Activated T-helper 1 cell treated with anti-CD3 and anti-CD28 coated beads, Interleukin-12 subunit alpha, Interleukin-12 subunit beta, Interleukin-2, Interleukin-4 antibody, amounts not matched to agents 30 ng/mL and 10 ng/mL and 1 ng/mL, durations not matched to agents 14 hours and 24 hours and 36 hours (primary cell): ENCODE results near the gene SF1. TPM values are rescaled to one million over a fixed set of nuclear protein-coding genes. Genes with fewer than 3 reads are reported as not detected.
A peak's percentile ranks its signal among the peaks of the same experiment; 100 is the strongest.

Source experiments
- DNase-seq: peaks from one replicate; pipeline ENCODE4 v3.0.0; 2021; ENCODE audit warnings: low spot score
- H3K27ac Mint-ChIP-seq: one replicate; pipeline ENCODE4 v1.8.0; 2021; ENCODE audit warnings: mild to moderate bottlenecking, mixed read lengths
- H3K27me3 Mint-ChIP-seq: one replicate; pipeline ENCODE4 v1.8.0; 2022; ENCODE audit warnings: mild to moderate bottlenecking, moderate library complexity, mixed read lengths; ENCODE audit not compliant: insufficient read depth
- H3K36me3 Mint-ChIP-seq: one replicate; pipeline ENCODE4 v1.8.0; 2021; ENCODE audit warnings: low read depth, mixed read lengths
- H3K4me1 Mint-ChIP-seq: one replicate; pipeline ENCODE4 v1.8.0; 2021; ENCODE audit warnings: low read depth, mixed read lengths
- H3K4me3 Mint-ChIP-seq: one replicate; pipeline ENCODE4 v1.8.0; 2021; ENCODE audit warnings: mild to moderate bottlenecking, moderate library complexity, mixed read lengths
- H3K9me3 Mint-ChIP-seq: one replicate; pipeline ENCODE4 v1.8.0; 2021; ENCODE audit warnings: mixed read lengths
- intact Hi-C: fragments of 100-400 bp; cut with micrococcal nuclease; formaldehyde crosslinking; loops from one replicate; pipeline ENCODE4 v1.15.1; 2024
- total RNA-seq: library from RNA; stranded (reverse); gene quantifications from 2 replicates; pipeline ENCODE4 v1.2.3, GENCODE V29; 2022

SF1 gene
- total RNA-seq, 1 donor from 2014 or later: 538 TPM

- Mint-ChIP-seq H3K9me3 (no peaks in the 10 kb centered on the region), H3K4me3 (no peak overlapping the region), H3K4me1 (peaks cover 22% of the 10 kb centered on the region), H3K27me3 (no peaks in the 10 kb centered on the region), H3K36me3 (peaks cover 15% of the 10 kb centered on the region), H3K27ac (no peak overlapping the region)
- intact Hi-C loops: no loop called here
- DNase-seq: no peak
Measured at GRCh38 chr11:64796757-64797541, 18.6 kb upstream of the SF1 start.

GRCh38 chr11:64796047-64796756, 17.9 kb upstream of the SF1 start:
- Mint-ChIP-seq H3K27me3 (no peaks in the 10 kb centered on the region), H3K4me3 (no peak overlapping the region), H3K27ac (no peak overlapping the region), H3K4me1 (peaks cover 22% of the 10 kb centered on the region), H3K9me3 (no peaks in the 10 kb centered on the region), H3K36me3 (peaks cover 15% of the 10 kb centered on the region)
- intact Hi-C loops: no loop called here
- no peak for DNase-seq

GRCh38 chr11:64794526-64794925, 16.2 kb upstream of the SF1 start:
- no peak for DNase-seq
- Mint-ChIP-seq H3K9me3 (no peaks in the 10 kb centered on the region), H3K27ac (peak overlapping the region; percentile 63), H3K4me1 (peaks cover 22% of the 10 kb centered on the region), H3K4me3 (no peak overlapping the region), H3K36me3 (peaks cover 14% of the 10 kb centered on the region), H3K27me3 (no peaks in the 10 kb centered on the region)
- intact Hi-C loops: no loop called here

DNA sequence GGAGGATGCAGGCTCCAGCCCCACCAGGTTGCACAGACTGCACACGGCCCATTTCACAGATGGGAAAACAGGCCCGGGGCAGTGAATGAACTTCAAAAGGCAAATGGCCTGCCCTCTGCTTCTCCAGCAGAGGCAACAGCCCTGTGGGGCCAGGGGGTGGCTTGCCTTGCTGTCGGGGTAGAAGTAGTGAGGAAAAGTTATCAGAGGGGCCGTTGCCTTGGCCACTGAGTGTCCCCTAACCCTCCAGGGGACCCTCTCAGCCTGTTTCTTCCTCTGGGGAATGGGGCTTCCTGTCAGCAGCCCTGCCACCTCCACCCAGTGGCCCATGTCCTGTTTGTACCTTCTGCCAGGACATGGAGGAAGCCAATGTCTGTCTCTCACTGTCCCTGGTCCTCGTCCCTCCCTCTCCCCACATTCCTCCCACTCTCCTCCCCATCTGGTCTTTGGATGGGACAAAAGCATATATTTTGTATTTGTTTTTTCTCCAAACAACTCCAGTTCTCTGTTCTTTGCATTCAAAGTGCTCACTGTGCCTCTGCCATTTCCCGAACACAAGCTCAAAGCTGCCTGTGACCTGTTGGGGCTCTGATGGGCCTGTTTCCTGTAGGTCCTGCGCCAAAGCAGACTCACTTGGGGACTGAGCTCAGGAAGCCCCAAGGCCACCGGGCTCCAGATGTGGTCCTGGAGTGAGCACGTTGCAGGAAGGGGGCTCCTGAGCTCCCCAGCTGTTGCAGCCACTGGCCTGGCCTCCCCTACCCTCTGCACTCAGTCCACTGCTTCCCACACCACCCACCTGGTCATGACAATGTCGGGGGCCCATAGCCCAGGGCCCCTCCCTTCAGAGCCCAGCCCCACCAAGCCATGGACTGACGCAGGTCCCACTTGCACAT, 15.2 kb upstream of the SF1 start:
- Mint-ChIP-seq H3K4me1 (peaks cover 17% of the 10 kb centered on the region), H3K9me3 (no peaks in the 10 kb centered on the region), H3K27me3 (no peaks in the 10 kb centered on the region), H3K4me3 (no peak overlapping the region), H3K27ac (peak overlapping the region; percentile 67), H3K36me3 (peaks cover 8% of the 10 kb centered on the region)
- no peak for DNase-seq
- intact Hi-C loops: no loop called here

GRCh38 chr11:64792482-64792881, 14.1 kb upstream of the SF1 start:
- Mint-ChIP-seq H3K27ac (no peak overlapping the region), H3K4me1 (peaks cover 17% of the 10 kb centered on the region)

GRCh38 chr11:64791781-64792291, 13.5 kb upstream of the SF1 start:
- H3K27ac Mint-ChIP-seq: no peak overlapping the region
- H3K27me3 Mint-ChIP-seq: no peaks in the 10 kb centered on the region
- no peak overlapping the region for H3K4me3 Mint-ChIP-seq
- intact Hi-C loops: no loop called here
- H3K36me3 Mint-ChIP-seq: peaks cover 12% of the 10 kb centered on the region
- H3K9me3 Mint-ChIP-seq: no peaks in the 10 kb centered on the region
- DNase-seq: no peak
- peaks cover 17% of the 10 kb centered on the region for H3K4me1 Mint-ChIP-seq

More at GRCh38 chr11:64792482-64792881, 14.1 kb upstream of the SF1 start:
- DNase-seq: no peak
- Mint-ChIP-seq H3K36me3 (peaks cover 12% of the 10 kb centered on the region), H3K4me3 (no peak overlapping the region), H3K9me3 (no peaks in the 10 kb centered on the region), H3K27me3 (no peaks in the 10 kb centered on the region)
- intact Hi-C loops: no loop called here

DNA sequence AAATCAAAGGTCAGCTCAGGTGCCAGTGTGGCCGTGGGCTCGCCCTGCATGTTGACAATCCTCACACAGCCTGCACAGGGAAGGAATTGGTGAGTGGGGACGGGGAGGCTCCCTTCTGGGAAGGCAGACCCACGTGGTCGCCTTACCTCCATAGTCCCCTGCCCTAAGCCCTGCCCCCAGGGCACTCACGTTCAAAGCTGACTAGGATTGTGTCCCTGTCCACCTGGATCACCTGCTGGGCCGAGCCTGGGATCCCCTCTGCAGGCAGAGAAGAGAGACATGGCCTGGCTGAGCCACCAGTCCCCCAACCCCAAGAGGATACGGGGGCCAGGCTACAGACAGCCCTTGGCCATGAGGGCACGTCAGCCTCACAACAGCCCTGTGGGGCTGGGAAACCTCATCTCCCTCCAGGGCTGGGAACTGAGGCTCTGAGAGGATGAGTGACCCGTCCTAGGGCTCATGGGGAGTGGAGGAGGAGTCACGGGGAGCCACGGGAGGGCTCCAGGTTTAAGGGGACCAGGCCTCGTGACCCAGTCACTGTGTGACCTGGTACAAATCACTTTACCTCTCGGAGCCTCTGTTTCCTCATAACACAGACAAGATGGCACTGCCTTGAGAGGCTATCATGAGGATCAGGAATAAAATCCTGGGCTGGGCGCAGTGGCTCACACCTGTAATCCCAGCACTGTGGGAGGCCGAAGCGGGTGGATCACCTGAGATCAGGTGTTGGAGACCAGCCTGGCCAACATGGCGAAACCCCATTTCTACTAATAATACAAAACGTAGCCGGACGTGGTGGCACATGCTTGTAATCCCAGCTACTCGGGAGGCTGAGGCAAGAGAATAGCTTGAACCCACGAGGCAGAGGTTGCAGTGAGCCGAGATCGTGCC, 12.1 kb upstream of the SF1 start:
- Mint-ChIP-seq H3K27ac (no peak overlapping the region), H3K4me3 (no peak overlapping the region), H3K36me3 (peaks cover 9% of the 10 kb centered on the region), H3K9me3 (no peaks in the 10 kb centered on the region), H3K4me1 (peaks cover 17% of the 10 kb centered on the region), H3K27me3 (no peaks in the 10 kb centered on the region)
- no peak for DNase-seq
- intact Hi-C loops: no loop called here

- peaks cover 5% of the 10 kb centered on the region for H3K36me3 Mint-ChIP-seq
- H3K4me3 Mint-ChIP-seq: no peak overlapping the region
- H3K4me1 Mint-ChIP-seq: peaks cover 12% of the 10 kb centered on the region
- no peaks in the 10 kb centered on the region for H3K27me3 Mint-ChIP-seq
- intact Hi-C loops: no loop called here
- no peak for DNase-seq
- H3K27ac Mint-ChIP-seq: no peak overlapping the region
- H3K9me3 Mint-ChIP-seq: no peaks in the 10 kb centered on the region
Measured at GRCh38 chr11:64789331-64790204, 11.2 kb upstream of the SF1 start.

GRCh38 chr11:64788321-64789215, 10.2 kb upstream of the SF1 start:
- Mint-ChIP-seq H3K4me3 (no peak overlapping the region), H3K36me3 (peaks cover 4% of the 10 kb centered on the region), H3K27me3 (no peaks in the 10 kb centered on the region), H3K9me3 (no peaks in the 10 kb centered on the region), H3K4me1 (peaks cover 2% of the 10 kb centered on the region), H3K27ac (no peak overlapping the region)
- intact Hi-C loops: no loop called here
- DNase-seq: no peak

GRCh38 chr11:64787526-64788320, 9.4 kb upstream of the SF1 start:
- intact Hi-C loops: loop anchor here (2.0 kb wide), 1 partner anchor 59 kb away; no protein-coding TSS in a partner anchor
- Mint-ChIP-seq H3K27me3 (no peaks in the 10 kb centered on the region), H3K36me3 (peaks cover 4% of the 10 kb centered on the region), H3K9me3 (no peaks in the 10 kb centered on the region), H3K27ac (no peak overlapping the region), H3K4me1 (no peaks in the 10 kb centered on the region), H3K4me3 (no peak overlapping the region)
- DNase-seq: peak; percentile 36
